ENCODE measurements around the gene TDRKH.

- TF ChIP-seq CTCF (IDR thresholded peaks at IDR 0.05) (no peak), POLR2A (IDR thresholded peaks at IDR 0.05) (no peak)
Observed at GRCh38 chr1:151790940-151791651, 796 bp upstream of the TDRKH start.

All from breast epithelium (tissue), 3 donors.